Keratinocyte (primary cell): ENCODE data around the gene INS. TPM values are rescaled to one million over a fixed set of nuclear protein-coding genes. Genes with fewer than 3 reads are reported as not detected.

Experiments used
- DNase-seq: peaks from one replicate; pipeline ENCODE4 v3.0.0-alpha.2; 2011; ENCODE audit warnings: low read depth, missing footprints, low spot score
- FAIRE-seq: peaks from 2 replicates; lab custom pipeline; 2011; peaks lifted over from hg19 to GRCh38; lab: Jason Lieb, UNC
- H2AFZ ChIP-seq: 2 replicates; pipeline ENCODE4 v1.6.0; 2012; ENCODE audit warnings: low read length, control low read depth, inconsistent platforms; ENCODE audit not compliant: control insufficient read depth
- H3K27ac ChIP-seq: 2 replicates; pipeline ENCODE4 v1.5.1; 2011; ENCODE audit warnings: low read length; ENCODE audit not compliant: control insufficient read depth, insufficient read depth
- H3K27me3 ChIP-seq: 3 replicates; pipeline ENCODE4 v1.6.0; 2011; ENCODE audit warnings: low read length; ENCODE audit not compliant: control insufficient read depth, insufficient read depth; ENCODE audit errors: extremely low read depth
- H3K36me3 ChIP-seq, 2 experiments: 2 replicates in 1 of 2; 3 replicates in 1 of 2; pipeline ENCODE4 v1.5.1; 2011; ENCODE audit warnings: low read length in 2 of 2, mild to moderate bottlenecking in 1 of 2; ENCODE audit not compliant: control insufficient read depth in 2 of 2, insufficient read depth in 2 of 2; ENCODE audit errors: extremely low read depth in 1 of 2
- H3K4me1 ChIP-seq: 3 replicates; pipeline ENCODE4 v1.5.1; 2011; ENCODE audit warnings: low read length; ENCODE audit not compliant: control insufficient read depth, insufficient read depth; ENCODE audit errors: extremely low read depth
- H3K4me2 ChIP-seq: 3 replicates; pipeline ENCODE4 v1.6.0; 2011; ENCODE audit warnings: low read depth, low read length; ENCODE audit not compliant: control insufficient read depth, insufficient read depth; ENCODE audit errors: extremely low read depth
- H3K4me3 ChIP-seq, 3 experiments: fragments of 200-600 bp in 1 of 3; sonication (generic) in 1 of 3; 2 replicates in 2 of 3; 3 replicates in 1 of 3; pipeline ENCODE4 v1.5.1; 2011 to 2016; ENCODE audit warnings: low read length in 3 of 3, mild to moderate bottlenecking in 3 of 3, control low read depth in 2 of 3, inconsistent platforms in 1 of 3, low read depth in 1 of 3, mixed read lengths in 1 of 3, mixed run types in 1 of 3, moderate library complexity in 1 of 3; ENCODE audit not compliant: control insufficient read depth in 2 of 3, insufficient read depth in 2 of 3; ENCODE audit errors: extremely low read depth in 1 of 3
- H3K79me2 ChIP-seq: 2 replicates; pipeline ENCODE4 v1.6.0; 2012; ENCODE audit warnings: low read length; ENCODE audit not compliant: control insufficient read depth, insufficient read depth
- H3K9ac ChIP-seq: 3 replicates; pipeline ENCODE4 v1.6.0; 2011; ENCODE audit warnings: low read length; ENCODE audit not compliant: control insufficient read depth, insufficient read depth; ENCODE audit errors: extremely low read depth
- H3K9me1 ChIP-seq: 3 replicates; pipeline ENCODE4 v1.6.0; 2011; ENCODE audit warnings: low read length; ENCODE audit not compliant: control insufficient read depth, insufficient read depth; ENCODE audit errors: extremely low read depth
- H3K9me3 ChIP-seq: 2 replicates; pipeline ENCODE4 v1.5.1; 2012; ENCODE audit warnings: low read depth, low read length; ENCODE audit not compliant: control insufficient read depth
- H4K20me1 ChIP-seq: 3 replicates; pipeline ENCODE4 v1.6.0; 2011; ENCODE audit warnings: low read length; ENCODE audit not compliant: control insufficient read depth, insufficient read depth; ENCODE audit errors: extremely low read depth
- CTCF ChIP-seq, 3 experiments: IDR thresholded peaks in 1 of 3; conservative IDR thresholded peaks in 1 of 3; optimal IDR thresholded peaks in 1 of 3; 2 replicates in 2 of 3; 3 replicates in 1 of 3; pipeline versions ENCODE3 to v1.5.1; 2011; ENCODE audit warnings: low read length in 3 of 3, mild to moderate bottlenecking in 3 of 3, moderate library complexity in 2 of 3, control low read depth in 1 of 3, inconsistent platforms in 1 of 3; ENCODE audit not compliant: insufficient read depth in 2 of 3; ENCODE audit errors: extremely low read depth in 1 of 3
- EZH2 ChIP-seq: IDR thresholded peaks from one replicate; pipeline ENCODE4 v1.6.1; 2012; ENCODE audit warnings: inconsistent platforms, mild to moderate bottlenecking, low read length, moderate library complexity
- dilution Hi-C: fragments of 300-500 bp; cut with MboI; formaldehyde crosslinking; loops from one replicate; pipeline ENCODE4 v1.7.0; 2020; ENCODE audit warnings: low sequenced_read_pairs; ENCODE audit not compliant: extremely low pct_ligation_motif_present
- polyA plus RNA-seq, 5 experiments: library from polyadenylated mRNA; depleted of rRNA in 3 of 5; stranded (reverse) in 3 of 5; stranded (forward) in 1 of 5; unstranded in 1 of 5; fragments of >200 nt; gene quantifications; 1 replicate in 1 of 5; 2 replicates in 3 of 5; 3 replicates in 1 of 5; pipeline versions ENCODE4 v1.2.1 to v1.2.3, GENCODE V29; 2011 to 2012; ENCODE audit warnings: missing spikeins in 2 of 5, low read depth in 1 of 5, low replicate concordance in 1 of 5

INS gene
- polyA plus RNA-seq, 1 donor (not counting 4 experiments of a cell fraction or from before 2014, with no cell fraction given): not detected

GRCh38 chr11:2173150-2173693, 12.2 kb upstream of the INS start:
- TF ChIP-seq EZH2 (no peak), CTCF (optimal IDR thresholded peaks at IDR 0.05 in 1 of 3, IDR thresholded peaks at IDR 0.05 in 1 of 3, conservative IDR thresholded peaks at IDR 0.05 in 1 of 3; ENCODE audit: extremely low read depth in 1 of 3, insufficient read depth in 2 of 3, low read length in 3 of 3) (peak in 2 of 3 experiments; percentile 47 to 59)
- H3K4me1 ChIP-seq: peaks cover 31% of the 10 kb centered on the region
- dilution Hi-C loops: no loop called here
- H4K20me1 ChIP-seq: no peaks in the 10 kb centered on the region
- H3K79me2 ChIP-seq: peaks cover 4% of the 10 kb centered on the region
- FAIRE-seq (no peak), DNase-seq (no peak)
- H3K4me2 ChIP-seq: no peak overlapping the region
- no peak overlapping the region for H3K4me3 ChIP-seq
- no peak overlapping the region for H3K9ac ChIP-seq
- H3K9me1 ChIP-seq: no peaks in the 10 kb centered on the region
- no peaks in the 10 kb centered on the region for H3K36me3 ChIP-seq
- no peaks in the 10 kb centered on the region for H3K9me3 ChIP-seq
- no peaks in the 10 kb centered on the region for H3K27me3 ChIP-seq
- no peak overlapping the region for H2AFZ ChIP-seq
- H3K27ac ChIP-seq: no peak overlapping the region

- Histone ChIP-seq H3K9ac (no peak overlapping the region), H4K20me1 (no peaks in the 10 kb centered on the region), H3K4me1 (peaks cover 25% of the 10 kb centered on the region), H3K27ac (no peak overlapping the region), H3K4me2 (no peak overlapping the region), H3K79me2 (peaks cover 4% of the 10 kb centered on the region), H2AFZ (no peak overlapping the region), H3K9me3 (no peaks in the 10 kb centered on the region), H3K9me1 (no peaks in the 10 kb centered on the region), H3K27me3 (no peaks in the 10 kb centered on the region), H3K4me3 (no peak overlapping the region), H3K36me3 (no peaks in the 10 kb centered on the region)
- DNase-seq (no peak), FAIRE-seq (no peak)
- dilution Hi-C loops: no loop called here
- TF ChIP-seq EZH2 (no peak), CTCF (optimal IDR thresholded peaks at IDR 0.05 in 1 of 3, IDR thresholded peaks at IDR 0.05 in 1 of 3, conservative IDR thresholded peaks at IDR 0.05 in 1 of 3; ENCODE audit: extremely low read depth in 1 of 3, insufficient read depth in 2 of 3, low read length in 3 of 3) (no peak)
These were observed 11.7 kb upstream of the INS start for GRCh38 chr11:2172676-2173075.
